Keratinocyte (primary cell): ENCODE data around the gene SPOCK1. TPM values are rescaled to one million over a fixed set of nuclear protein-coding genes. Genes with fewer than 3 reads are reported as not detected.

ENCODE experiments used
- DNase-seq: peaks from one replicate; pipeline ENCODE4 v3.0.0-alpha.2; 2011; ENCODE audit warnings: low read depth, missing footprints, low spot score
- FAIRE-seq: peaks from 2 replicates; lab custom pipeline; 2011; peaks lifted over from hg19 to GRCh38; lab: Jason Lieb, UNC
- H2AFZ ChIP-seq: 2 replicates; pipeline ENCODE4 v1.6.0; 2012; ENCODE audit warnings: low read length, control low read depth, inconsistent platforms; ENCODE audit not compliant: control insufficient read depth
- H3K27ac ChIP-seq: 2 replicates; pipeline ENCODE4 v1.5.1; 2011; ENCODE audit warnings: low read length; ENCODE audit not compliant: control insufficient read depth, insufficient read depth
- H3K27me3 ChIP-seq: 3 replicates; pipeline ENCODE4 v1.6.0; 2011; ENCODE audit warnings: low read length; ENCODE audit not compliant: control insufficient read depth, insufficient read depth; ENCODE audit errors: extremely low read depth
- H3K36me3 ChIP-seq, 2 experiments: 2 replicates in 1 of 2; 3 replicates in 1 of 2; pipeline ENCODE4 v1.5.1; 2011; ENCODE audit warnings: low read length in 2 of 2, mild to moderate bottlenecking in 1 of 2; ENCODE audit not compliant: control insufficient read depth in 2 of 2, insufficient read depth in 2 of 2; ENCODE audit errors: extremely low read depth in 1 of 2
- H3K4me1 ChIP-seq: 3 replicates; pipeline ENCODE4 v1.5.1; 2011; ENCODE audit warnings: low read length; ENCODE audit not compliant: control insufficient read depth, insufficient read depth; ENCODE audit errors: extremely low read depth
- H3K4me2 ChIP-seq: 3 replicates; pipeline ENCODE4 v1.6.0; 2011; ENCODE audit warnings: low read depth, low read length; ENCODE audit not compliant: control insufficient read depth, insufficient read depth; ENCODE audit errors: extremely low read depth
- H3K4me3 ChIP-seq, 3 experiments: fragments of 200-600 bp in 1 of 3; sonication (generic) in 1 of 3; 2 replicates in 2 of 3; 3 replicates in 1 of 3; pipeline ENCODE4 v1.5.1; 2011 to 2016; ENCODE audit warnings: low read length in 3 of 3, mild to moderate bottlenecking in 3 of 3, control low read depth in 2 of 3, inconsistent platforms in 1 of 3, low read depth in 1 of 3, mixed read lengths in 1 of 3, mixed run types in 1 of 3, moderate library complexity in 1 of 3; ENCODE audit not compliant: control insufficient read depth in 2 of 3, insufficient read depth in 2 of 3; ENCODE audit errors: extremely low read depth in 1 of 3
- H3K79me2 ChIP-seq: 2 replicates; pipeline ENCODE4 v1.6.0; 2012; ENCODE audit warnings: low read length; ENCODE audit not compliant: control insufficient read depth, insufficient read depth
- H3K9ac ChIP-seq: 3 replicates; pipeline ENCODE4 v1.6.0; 2011; ENCODE audit warnings: low read length; ENCODE audit not compliant: control insufficient read depth, insufficient read depth; ENCODE audit errors: extremely low read depth
- H3K9me1 ChIP-seq: 3 replicates; pipeline ENCODE4 v1.6.0; 2011; ENCODE audit warnings: low read length; ENCODE audit not compliant: control insufficient read depth, insufficient read depth; ENCODE audit errors: extremely low read depth
- H3K9me3 ChIP-seq: 2 replicates; pipeline ENCODE4 v1.5.1; 2012; ENCODE audit warnings: low read depth, low read length; ENCODE audit not compliant: control insufficient read depth
- H4K20me1 ChIP-seq: 3 replicates; pipeline ENCODE4 v1.6.0; 2011; ENCODE audit warnings: low read length; ENCODE audit not compliant: control insufficient read depth, insufficient read depth; ENCODE audit errors: extremely low read depth
- CTCF ChIP-seq, 3 experiments: IDR thresholded peaks in 1 of 3; conservative IDR thresholded peaks in 1 of 3; optimal IDR thresholded peaks in 1 of 3; 2 replicates in 2 of 3; 3 replicates in 1 of 3; pipeline versions ENCODE3 to v1.5.1; 2011; ENCODE audit warnings: low read length in 3 of 3, mild to moderate bottlenecking in 3 of 3, moderate library complexity in 2 of 3, control low read depth in 1 of 3, inconsistent platforms in 1 of 3; ENCODE audit not compliant: insufficient read depth in 2 of 3; ENCODE audit errors: extremely low read depth in 1 of 3
- EZH2 ChIP-seq: IDR thresholded peaks from one replicate; pipeline ENCODE4 v1.6.1; 2012; ENCODE audit warnings: inconsistent platforms, mild to moderate bottlenecking, low read length, moderate library complexity
- dilution Hi-C: fragments of 300-500 bp; cut with MboI; formaldehyde crosslinking; loops from one replicate; pipeline ENCODE4 v1.7.0; 2020; ENCODE audit warnings: low sequenced_read_pairs; ENCODE audit not compliant: extremely low pct_ligation_motif_present
- polyA plus RNA-seq, 5 experiments: library from polyadenylated mRNA; depleted of rRNA in 3 of 5; stranded (reverse) in 3 of 5; stranded (forward) in 1 of 5; unstranded in 1 of 5; fragments of >200 nt; gene quantifications; 1 replicate in 1 of 5; 2 replicates in 3 of 5; 3 replicates in 1 of 5; pipeline versions ENCODE4 v1.2.1 to v1.2.3, GENCODE V29; 2011 to 2012; ENCODE audit warnings: missing spikeins in 2 of 5, low read depth in 1 of 5, low replicate concordance in 1 of 5

The SPOCK1 gene
- polyA plus RNA-seq, 1 donor (not counting 4 experiments of a cell fraction or from before 2014, with no cell fraction given) = 5.5 TPM

DNA sequence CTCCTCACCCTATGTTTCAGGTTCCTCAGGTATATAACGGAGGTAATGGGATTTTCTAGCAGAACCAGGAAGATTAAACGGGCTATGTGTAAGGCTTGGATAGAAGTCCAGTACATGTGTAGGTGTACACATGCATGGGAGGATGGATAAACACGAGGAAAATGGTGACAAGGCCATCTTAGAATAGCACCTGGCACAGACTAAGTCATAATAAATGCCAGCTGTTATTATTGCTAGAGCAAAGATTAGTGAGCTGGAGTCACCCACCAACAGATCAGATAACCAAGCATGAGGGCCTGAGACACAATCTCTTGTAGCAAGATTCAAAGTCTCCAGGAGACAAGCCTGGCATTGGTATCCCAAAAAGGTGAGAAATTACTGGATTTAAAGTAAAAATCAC, 21.1 kb downstream of the SPOCK1 start:
- H3K27ac ChIP-seq = no peak overlapping the region
- H3K4me3 ChIP-seq = no peak overlapping the region
- no peaks in the 10 kb centered on the region for H3K9me3 ChIP-seq
- no peaks in the 10 kb centered on the region for H3K27me3 ChIP-seq
- DNase-seq (no peak), FAIRE-seq (no peak)
- H3K9me1 ChIP-seq = no peaks in the 10 kb centered on the region
- no peaks in the 10 kb centered on the region for H3K4me1 ChIP-seq
- no peaks in the 10 kb centered on the region for H3K79me2 ChIP-seq
- no peak overlapping the region for H2AFZ ChIP-seq
- H3K36me3 ChIP-seq = no peaks in the 10 kb centered on the region
- TF ChIP-seq EZH2 (no peak), CTCF (optimal IDR thresholded peaks at IDR 0.05 in 1 of 3, IDR thresholded peaks at IDR 0.05 in 1 of 3, conservative IDR thresholded peaks at IDR 0.05 in 1 of 3; ENCODE audit: extremely low read depth in 1 of 3, insufficient read depth in 2 of 3, low read length in 3 of 3) (no peak)
- no peak overlapping the region for H3K4me2 ChIP-seq
- no peak overlapping the region for H3K9ac ChIP-seq
- dilution Hi-C loops = no loop called here
- H4K20me1 ChIP-seq = no peaks in the 10 kb centered on the region

GRCh38 chr5:137470921-137471220, 28.3 kb downstream of the SPOCK1 start:
- Histone ChIP-seq H3K9me3 (no peaks in the 10 kb centered on the region), H3K4me2 (no peak overlapping the region), H3K36me3 (no peaks in the 10 kb centered on the region), H3K79me2 (no peaks in the 10 kb centered on the region), H3K9ac (no peak overlapping the region), H3K27me3 (peaks cover 4% of the 10 kb centered on the region), H2AFZ (no peak overlapping the region), H3K4me1 (peaks cover 3% of the 10 kb centered on the region), H3K4me3 (no peak overlapping the region), H3K27ac (no peak overlapping the region), H4K20me1 (no peaks in the 10 kb centered on the region), H3K9me1 (no peaks in the 10 kb centered on the region)
- no peak for DNase-seq
- dilution Hi-C loops = no loop called here
- FAIRE-seq = no peak
- TF ChIP-seq EZH2 (no peak), CTCF (optimal IDR thresholded peaks at IDR 0.05 in 1 of 3, IDR thresholded peaks at IDR 0.05 in 1 of 3, conservative IDR thresholded peaks at IDR 0.05 in 1 of 3; ENCODE audit: extremely low read depth in 1 of 3, insufficient read depth in 2 of 3, low read length in 3 of 3) (no peak)
